ENCODE results near the gene RND3.

- TF ChIP-seq, protein P1, sequence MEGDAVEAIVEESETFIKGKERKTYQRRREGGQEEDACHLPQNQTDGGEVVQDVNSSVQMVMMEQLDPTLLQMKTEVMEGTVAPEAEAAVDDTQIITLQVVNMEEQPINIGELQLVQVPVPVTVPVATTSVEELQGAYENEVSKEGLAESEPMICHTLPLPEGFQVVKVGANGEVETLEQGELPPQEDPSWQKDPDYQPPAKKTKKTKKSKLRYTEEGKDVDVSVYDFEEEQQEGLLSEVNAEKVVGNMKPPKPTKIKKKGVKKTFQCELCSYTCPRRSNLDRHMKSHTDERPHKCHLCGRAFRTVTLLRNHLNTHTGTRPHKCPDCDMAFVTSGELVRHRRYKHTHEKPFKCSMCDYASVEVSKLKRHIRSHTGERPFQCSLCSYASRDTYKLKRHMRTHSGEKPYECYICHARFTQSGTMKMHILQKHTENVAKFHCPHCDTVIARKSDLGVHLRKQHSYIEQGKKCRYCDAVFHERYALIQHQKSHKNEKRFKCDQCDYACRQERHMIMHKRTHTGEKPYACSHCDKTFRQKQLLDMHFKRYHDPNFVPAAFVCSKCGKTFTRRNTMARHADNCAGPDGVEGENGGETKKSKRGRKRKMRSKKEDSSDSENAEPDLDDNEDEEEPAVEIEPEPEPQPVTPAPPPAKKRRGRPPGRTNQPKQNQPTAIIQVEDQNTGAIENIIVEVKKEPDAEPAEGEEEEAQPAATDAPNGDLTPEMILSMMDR (IDR thresholded peaks at IDR 0.05): no peak
- TF ChIP-seq EZH2 (IDR thresholded peaks at IDR 0.05; ENCODE audit: borderline replicate concordance, insufficient read depth, low read depth, low read length, poor library complexity, severe bottlenecking): no peak
These were observed 10.1 kb downstream of the RND3 start for GRCh38 chr2:150477347-150477746.
